K562 (cell line): Measurements from ENCODE around the gene RNF175. TPM values are rescaled to one million over a fixed set of nuclear protein-coding genes. Genes with fewer than 3 reads are reported as not detected.

Experiments
- C11orf30 ChIP-seq: fragments of 450-650 bp; IDR thresholded peaks from 2 replicates; pipeline ENCODE4 v1.6.1; 2016; ENCODE audit warnings: low read depth, mild to moderate bottlenecking
- CC2D1A ChIP-seq: fragments of 450-650 bp; IDR thresholded peaks from 2 replicates; pipeline ENCODE4 v1.6.1; 2017; ENCODE audit warnings: mild to moderate bottlenecking
- EP300 ChIP-seq: IDR thresholded peaks from 2 replicates; pipeline ENCODE4 v1.6.1; 2012; ENCODE audit warnings: low read length, improper control_type of control experiment
- FOXA1 ChIP-seq: fragments of 450-650 bp; IDR thresholded peaks from 2 replicates; pipeline ENCODE4 v1.6.1; 2016; ENCODE audit warnings: mild to moderate bottlenecking, borderline replicate concordance
- MTA3 ChIP-seq: fragments of 450-650 bp; formaldehyde crosslinking; IDR thresholded peaks from 2 replicates; pipeline ENCODE4 v1.6.1; 2017; ENCODE audit warnings: mild to moderate bottlenecking, borderline replicate concordance
- RB1 ChIP-seq: fragments of 450-650 bp; IDR thresholded peaks from 2 replicates; pipeline ENCODE4 v1.6.1; 2017; ENCODE audit warnings: low read depth, mild to moderate bottlenecking
- STAT6 ChIP-seq: sonication (generic); formaldehyde crosslinking; IDR thresholded peaks from 2 replicates; pipeline ENCODE4 v1.8.1; 2023; ENCODE audit warnings: mild to moderate bottlenecking, missing genetic modification reagents
- TRIM25 ChIP-seq: fragments of 450-650 bp; IDR thresholded peaks from 2 replicates; pipeline ENCODE4 v1.7.0; 2016; ENCODE audit warnings: borderline replicate concordance
- XRCC3 ChIP-seq: fragments of 450-650 bp; IDR thresholded peaks from 2 replicates; pipeline ENCODE4 v1.6.1; 2017; ENCODE audit warnings: mild to moderate bottlenecking, moderate library complexity
- ZNF133 ChIP-seq: fragments of 250-450 bp; sonication (Bioruptor Pico); IDR thresholded peaks from 2 replicates; pipeline ENCODE4 v1.4.0; 2020; ENCODE audit warnings: mild to moderate bottlenecking
- ZNF140 ChIP-seq: fragments of 250-450 bp; sonication (Bioruptor Pico); IDR thresholded peaks from 2 replicates; pipeline ENCODE4 v1.8.0; 2021; ENCODE audit warnings: moderate library complexity, mild to moderate bottlenecking, inconsistent platforms
- ZNF311 ChIP-seq: fragments of 250-450 bp; sonication (Bioruptor Pico); IDR thresholded peaks from 2 replicates; pipeline ENCODE4 v1.4.0; 2020; ENCODE audit warnings: mild to moderate bottlenecking, moderate library complexity
- ZNF511 ChIP-seq: sonication (generic); formaldehyde crosslinking; IDR thresholded peaks from 2 replicates; pipeline ENCODE4 v1.8.0; 2022; ENCODE audit warnings: mild to moderate bottlenecking, missing genetic modification reagents
- ZNF512 ChIP-seq: IDR thresholded peaks from 2 replicates; pipeline ENCODE4 v1.6.1; 2016; ENCODE audit warnings: missing genetic modification characterization, missing compliant biosample characterization
- polyA plus RNA-seq, 8 experiments: library from polyadenylated mRNA; depleted of rRNA in 4 of 8; stranded (reverse) in 5 of 8; unstranded in 3 of 8; fragments of >200 nt; fragmentation: Nextera tagmentation in 2 of 8; fragmentation: Illumina TruSeq in 1 of 8; extraction: Ambion mirVana in 2 of 8; extraction: Trizol in 1 of 8; gene quantifications; 2 replicates each; pipeline versions ENCODE4 v1.2.1 to v1.2.3, GENCODE V29; 2011 to 2014; ENCODE audit warnings: inconsistent platforms in 1 of 8, missing spikeins in 1 of 8
- total RNA-seq, 7 experiments: library from RNA; depleted of rRNA in 6 of 7; stranded (reverse); fragments of >200 nt in 6 of 7; fragmentation: Illumina TruSeq in 2 of 7; extraction: Trizol in 2 of 7; gene quantifications; 2 replicates each; pipeline versions ENCODE4 v1.2.1 to v1.2.3, GENCODE V29; 2011 to 2021; ENCODE audit warnings: low replicate concordance in 1 of 7

RNF175 gene
- total and polyA plus RNA-seq, 9 of the 15 experiments (the other 6 are each of a cell fraction or from before 2014, with no cell fraction given): not detected

GRCh38 chr4:153773236-153773690 is 13.4 kb upstream of the RNF175 start (continued):
- TF ChIP-seq ZNF140: no peak
- peak; percentile 79 for TF ChIP-seq CC2D1A
- TF ChIP-seq RB1: 0 out of 2 replicates have a peak, but pooled peaks have one; percentile 19
- TF ChIP-seq C11orf30: peak; percentile 77
- TF ChIP-seq ZNF512 (tag): no peak
- TF ChIP-seq ZNF133 (CRISPR knock-in tag): no peak
- no peak for TF ChIP-seq MTA3
- TF ChIP-seq TRIM25: no peak
- no peak for TF ChIP-seq ZNF511 (CRISPR knock-in tag)
- TF ChIP-seq FOXA1: no peak
- no peak for TF ChIP-seq ZNF311
- TF ChIP-seq EP300: peak; percentile 88
- TF ChIP-seq XRCC3: no peak
- no peak for TF ChIP-seq STAT6 (CRISPR knock-in tag)
